Natural killer cell (primary cell): ENCODE data around the gene SELENOS. TPM values are rescaled to one million over a fixed set of nuclear protein-coding genes. Genes with fewer than 3 reads are reported as not detected.
A peak's percentile ranks its signal among the peaks of the same experiment; 100 is the strongest.

Experiments
- ATAC-seq, 3 donors: fragments of 150-1000 bp in 2 of 3; fragments of 200-7000 bp in 1 of 3; cut with Tn5 transposase; 1 replicate in 1 of 3; 2 replicates in 2 of 3; pipeline ENCODE4 v1.10.0; 2021; ENCODE audit warnings: mild to moderate bottlenecking in 2 of 3, moderate library complexity in 2 of 3
- DNase-seq, 2 donors: peaks; one replicate each; pipeline versions ENCODE4 v3.0.0 to v3.0.0-alpha.2; 2013 to 2021; ENCODE audit warnings: mixed read lengths in 1 of 2
- H3K27ac ChIP-seq: one replicate; pipeline ENCODE4 v1.5.1; 2013; ENCODE audit warnings: mild to moderate bottlenecking, low read length
- H3K27me3 ChIP-seq: one replicate; pipeline ENCODE4 v1.6.1; 2013; ENCODE audit warnings: low read length; ENCODE audit not compliant: control insufficient read depth, insufficient read depth
- H3K36me3 ChIP-seq: one replicate; pipeline ENCODE4 v1.6.1; 2013; ENCODE audit warnings: low read length; ENCODE audit not compliant: control insufficient read depth, insufficient read depth
- H3K4me1 ChIP-seq: one replicate; pipeline ENCODE4 v1.6.1; 2013; ENCODE audit warnings: low read length; ENCODE audit not compliant: control insufficient read depth, insufficient read depth
- H3K4me3 ChIP-seq: one replicate; pipeline ENCODE4 v1.5.1; 2013; ENCODE audit warnings: low read length
- H3K9me3 ChIP-seq: one replicate; pipeline ENCODE4 v1.6.1; 2013; ENCODE audit warnings: low read length; ENCODE audit not compliant: control insufficient read depth, insufficient read depth
- H3K27ac Mint-ChIP-seq, 2 donors: one replicate each; pipeline ENCODE4 v1.8.0; 2022; ENCODE audit warnings: mild to moderate bottlenecking in 2 of 2, mixed read lengths in 2 of 2, moderate library complexity in 1 of 2
- H3K27me3 Mint-ChIP-seq, 2 donors: one replicate each; pipeline ENCODE4 v1.8.0; 2022; ENCODE audit warnings: low read depth in 2 of 2, mixed read lengths in 2 of 2
- H3K36me3 Mint-ChIP-seq: one replicate; pipeline ENCODE4 v1.8.0; 2022; ENCODE audit warnings: mixed read lengths
- H3K4me1 Mint-ChIP-seq, 2 donors: one replicate each; pipeline ENCODE4 v1.8.0; 2022; ENCODE audit warnings: mixed read lengths in 2 of 2
- H3K4me3 Mint-ChIP-seq: one replicate; pipeline ENCODE4 v1.8.0; 2022; ENCODE audit warnings: mild to moderate bottlenecking, moderate library complexity, mixed read lengths
- H3K9me3 Mint-ChIP-seq, 2 donors: one replicate each; pipeline ENCODE4 v1.8.0; 2022; ENCODE audit warnings: mixed read lengths in 2 of 2
- CTCF ChIP-seq: fragments of 200-600 bp; IDR thresholded peaks from one replicate; pipeline ENCODE4 v1.8.0; 2022; ENCODE audit warnings: antibody characterized with exemption
- WGBS: methylation state at CpG from one replicate; pipeline ENCODE4 v1.1.7; 2013; ENCODE audit warnings: missing lambda C conversion rate; ENCODE audit not compliant: insufficient coverage; 5-methylcytosine and 5-hydroxymethylcytosine counted together
- intact Hi-C: fragments of 100-400 bp; cut with micrococcal nuclease; formaldehyde crosslinking; loops from one replicate; pipeline ENCODE4 v1.14.2; 2022
- total RNA-seq, 4 donors: library from RNA; stranded (reverse); fragments of 120-200 nt in 1 of 4; gene quantifications; one replicate each; pipeline versions ENCODE4 v1.2.3 to v1.2.4, GENCODE V29; 2013 to 2022

Gene SELENOS
- total RNA-seq: 10 to 100 TPM; 33.6 to 44.2 (median 38.4) TPM
- 46.6 TPM for total RNA-seq (2013)

- Histone ChIP-seq H3K9me3 (no peaks in the 10 kb centered on the region), H3K4me3 (peak within 1 kb of the TSS; percentile 92), H3K27me3 (no peaks in the 10 kb centered on the region), H3K27ac (peak within 1 kb of the TSS; percentile 75), H3K4me1 (peaks cover 20% of the 10 kb centered on the region), H3K36me3 (peaks cover 58% of the 10 kb centered on the region)
- ATAC-seq (peak; percentile 95 to 99 (median 96)), DNase-seq (peak; percentile 87 to 94)
- Mint-ChIP-seq H3K9me3 (no peaks in the 10 kb centered on the region), H3K27ac (peak within 1 kb of the TSS; percentile 90 to 94), H3K36me3 (peaks cover 38% of the 10 kb centered on the region), H3K4me3 (peak within 1 kb of the TSS; percentile 94), H3K4me1 (peaks cover 15 to 16% of the 10 kb centered on the region in 2 donors), H3K27me3 (no peaks in the 10 kb centered on the region)
- under 1% methylated on average over 91 of the region's 91 CpGs for WGBS
- intact Hi-C loops: loop anchor here (2.0 kb wide), 1 partner anchor 18 kb away; the partner anchor contains the start of gene SNRPA1
- no peak for TF ChIP-seq CTCF
These were observed at the start of gene SELENOS for GRCh38 chr15:101277038-101277822. TSS of gene SELENOS (minus strand) at chr15:101277485. CDS start at chr15:101277417, 68 bp downstream.

- no peak overlapping the region for H3K27ac ChIP-seq
- Mint-ChIP-seq H3K4me1 (peaks cover 3 to 5% of the 10 kb centered on the region in 2 donors), H3K36me3 (no peaks in the 10 kb centered on the region), H3K27me3 (peaks cover 8 to 19% of the 10 kb centered on the region in 2 donors), H3K4me3 (no peak overlapping the region), H3K9me3 (no peaks in the 10 kb centered on the region), H3K27ac (no peak overlapping the region)
- no peak for TF ChIP-seq CTCF
- no peaks in the 10 kb centered on the region for H3K36me3 ChIP-seq
- no peak for DNase-seq
- no peak overlapping the region for H3K4me3 ChIP-seq
- intact Hi-C loops: no loop called here
- H3K27me3 ChIP-seq: peaks cover 2% of the 10 kb centered on the region
- H3K9me3 ChIP-seq: no peaks in the 10 kb centered on the region
- no peak for ATAC-seq
- H3K4me1 ChIP-seq: no peaks in the 10 kb centered on the region
- WGBS: 82% methylated on average over 21 of the region's 21 CpGs
These were observed 49.3 kb upstream of the SELENOS start for GRCh38 chr15:101326462-101327146.

GRCh38 chr15:101326026-101326315 is 48.7 kb upstream of the SELENOS start:
- DNase-seq (no peak), ATAC-seq (no peak)
- H3K9me3 Mint-ChIP-seq: no peaks in the 10 kb centered on the region
- WGBS: 83% methylated on average over 8 of the region's 8 CpGs
- peaks cover 2% of the 10 kb centered on the region for H3K27me3 ChIP-seq
- no peak overlapping the region for H3K27ac Mint-ChIP-seq
- no peak overlapping the region for H3K27ac ChIP-seq
- peaks cover 4% of the 10 kb centered on the region for H3K4me1 ChIP-seq
- no peaks in the 10 kb centered on the region for H3K36me3 Mint-ChIP-seq
- H3K36me3 ChIP-seq: no peaks in the 10 kb centered on the region
- no peak overlapping the region for H3K4me3 Mint-ChIP-seq
- H3K9me3 ChIP-seq: no peaks in the 10 kb centered on the region
- peaks cover 8 to 19% of the 10 kb centered on the region in 2 donors for H3K27me3 Mint-ChIP-seq
- no peak for TF ChIP-seq CTCF
- intact Hi-C loops: no loop called here
- H3K4me1 Mint-ChIP-seq: peaks cover 9% of the 10 kb centered on the region in 2 donors
- no peak overlapping the region for H3K4me3 ChIP-seq
